Retinal pigment epithelial cell (primary cell): Measurements from ENCODE around the gene MCM9.
"Not testable (repeated sequence)": the region's sequence is repeated elsewhere in the genome, so short reads cannot be mapped to it uniquely, and the experiment has no call there.

Experiments used
- DNase-seq: peaks from one replicate; pipeline ENCODE4 v3.0.0-alpha.2; 2010; ENCODE audit warnings: low read depth
- H3K4me3 ChIP-seq: 2 replicates; pipeline ENCODE4 v1.5.1; 2011; ENCODE audit warnings: mild to moderate bottlenecking, low read length, control low read depth, moderate library complexity
- TF ChIP-seq, protein P1 (sequence below): conservative IDR thresholded peaks from 2 replicates; pipeline ENCODE4 v1.5.1; 2011; ENCODE audit warnings: low read depth, low read length, control low read depth, inconsistent platforms

The MCM9 gene

DNA sequence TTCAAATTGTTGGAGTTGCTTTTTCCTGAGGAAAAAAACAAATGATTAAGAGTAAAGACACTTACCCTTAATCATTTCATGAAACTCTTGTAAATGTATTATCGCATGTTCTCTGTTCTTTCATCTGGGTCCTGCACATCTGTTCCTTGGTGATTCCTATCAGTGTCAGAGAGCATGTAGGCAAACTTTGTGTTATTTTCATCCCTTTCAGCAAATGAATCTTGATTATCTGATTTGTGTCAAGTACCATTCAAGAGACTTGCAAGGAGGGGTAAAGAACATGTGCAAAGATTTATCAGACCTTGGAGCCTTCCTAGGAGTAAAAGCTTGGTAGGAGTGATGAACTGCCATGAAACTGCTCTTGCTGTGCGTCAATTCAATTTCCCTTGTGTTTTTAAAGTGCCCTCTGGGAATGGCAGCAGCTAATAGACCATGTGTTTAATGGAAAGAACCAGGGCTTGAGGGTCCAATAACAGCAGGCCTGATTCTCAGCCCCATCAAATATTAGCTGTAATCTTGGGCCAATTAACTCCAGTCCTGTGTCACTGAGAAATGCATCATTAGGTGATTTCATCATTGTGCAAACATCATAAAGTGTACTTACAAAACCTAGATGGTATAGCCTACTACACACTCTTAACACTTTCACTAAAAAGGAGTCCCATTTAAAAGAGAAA, 164.7 kb downstream of the MCM9 start:
- TF ChIP-seq, protein P1, sequence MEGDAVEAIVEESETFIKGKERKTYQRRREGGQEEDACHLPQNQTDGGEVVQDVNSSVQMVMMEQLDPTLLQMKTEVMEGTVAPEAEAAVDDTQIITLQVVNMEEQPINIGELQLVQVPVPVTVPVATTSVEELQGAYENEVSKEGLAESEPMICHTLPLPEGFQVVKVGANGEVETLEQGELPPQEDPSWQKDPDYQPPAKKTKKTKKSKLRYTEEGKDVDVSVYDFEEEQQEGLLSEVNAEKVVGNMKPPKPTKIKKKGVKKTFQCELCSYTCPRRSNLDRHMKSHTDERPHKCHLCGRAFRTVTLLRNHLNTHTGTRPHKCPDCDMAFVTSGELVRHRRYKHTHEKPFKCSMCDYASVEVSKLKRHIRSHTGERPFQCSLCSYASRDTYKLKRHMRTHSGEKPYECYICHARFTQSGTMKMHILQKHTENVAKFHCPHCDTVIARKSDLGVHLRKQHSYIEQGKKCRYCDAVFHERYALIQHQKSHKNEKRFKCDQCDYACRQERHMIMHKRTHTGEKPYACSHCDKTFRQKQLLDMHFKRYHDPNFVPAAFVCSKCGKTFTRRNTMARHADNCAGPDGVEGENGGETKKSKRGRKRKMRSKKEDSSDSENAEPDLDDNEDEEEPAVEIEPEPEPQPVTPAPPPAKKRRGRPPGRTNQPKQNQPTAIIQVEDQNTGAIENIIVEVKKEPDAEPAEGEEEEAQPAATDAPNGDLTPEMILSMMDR, result no peak
- no peak overlapping the region for H3K4me3 ChIP-seq
- DNase-seq, result no peak

DNA sequence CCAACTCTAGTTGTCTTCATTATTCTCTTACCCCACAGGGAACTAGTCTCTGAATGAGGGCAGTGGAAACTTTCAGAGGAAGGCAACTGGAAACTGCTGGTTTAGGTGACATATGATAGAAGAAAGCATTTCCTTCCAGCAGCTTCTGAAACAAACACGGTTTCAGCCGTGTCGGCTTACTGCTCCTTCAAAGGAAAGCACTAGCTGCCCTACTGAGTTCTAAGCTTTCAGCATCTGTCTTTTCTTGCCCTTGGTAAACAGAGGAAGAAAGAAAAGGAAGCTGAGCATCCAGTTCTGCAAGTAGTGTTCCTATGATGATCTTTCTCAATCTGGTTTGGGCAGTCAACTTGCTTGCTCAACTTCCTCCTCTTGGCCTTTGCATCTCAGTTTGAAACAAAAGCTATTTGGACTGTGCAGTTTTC, 166.0 kb downstream of the MCM9 start:
- H3K4me3 ChIP-seq, result no peak overlapping the region
- no peak for DNase-seq
- TF ChIP-seq, protein P1, result no peak

DNA sequence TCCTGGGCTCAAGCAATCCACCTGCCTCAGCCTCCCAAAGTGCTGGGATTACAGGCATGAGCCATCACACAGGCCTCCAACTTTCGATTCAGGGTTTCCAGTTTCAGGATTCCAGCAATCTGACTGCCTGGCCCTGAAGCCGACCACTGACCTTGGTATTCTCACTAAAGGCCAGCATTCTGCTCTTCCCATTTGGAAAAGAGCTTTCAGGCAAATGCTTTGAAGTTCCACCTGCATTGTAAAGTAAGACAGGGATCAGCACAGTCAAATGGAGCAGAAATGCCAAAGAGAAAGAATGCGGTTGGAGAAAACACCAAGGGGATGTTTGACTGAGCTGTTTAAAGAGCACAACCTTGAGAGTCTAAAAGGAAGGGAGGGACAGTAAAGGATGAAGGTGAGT, 166.5 kb downstream of the MCM9 start:
- no peak for DNase-seq
- TF ChIP-seq, protein P1, result no peak
- no peak overlapping the region for H3K4me3 ChIP-seq

DNA sequence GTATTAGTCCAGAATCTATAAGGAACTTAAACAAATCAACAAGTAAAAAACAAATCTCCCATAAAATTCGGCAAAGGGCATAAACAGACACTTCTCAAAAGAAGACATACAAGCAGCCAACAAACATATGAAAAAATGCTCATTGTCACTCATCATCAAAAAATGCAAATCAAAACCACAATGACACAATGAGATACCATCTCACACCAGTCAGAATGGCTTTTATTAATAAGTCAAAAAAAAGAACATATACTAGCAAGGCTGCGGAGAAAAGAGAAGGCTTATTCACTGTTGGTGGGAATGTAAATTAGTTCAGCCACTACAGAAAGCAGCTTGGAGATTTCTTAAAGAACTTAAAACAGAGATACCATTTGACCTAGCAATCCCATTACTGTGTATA, 169.6 kb downstream of the MCM9 start:
- not testable (repeated sequence) for H3K4me3 ChIP-seq, DNase-seq

DNA sequence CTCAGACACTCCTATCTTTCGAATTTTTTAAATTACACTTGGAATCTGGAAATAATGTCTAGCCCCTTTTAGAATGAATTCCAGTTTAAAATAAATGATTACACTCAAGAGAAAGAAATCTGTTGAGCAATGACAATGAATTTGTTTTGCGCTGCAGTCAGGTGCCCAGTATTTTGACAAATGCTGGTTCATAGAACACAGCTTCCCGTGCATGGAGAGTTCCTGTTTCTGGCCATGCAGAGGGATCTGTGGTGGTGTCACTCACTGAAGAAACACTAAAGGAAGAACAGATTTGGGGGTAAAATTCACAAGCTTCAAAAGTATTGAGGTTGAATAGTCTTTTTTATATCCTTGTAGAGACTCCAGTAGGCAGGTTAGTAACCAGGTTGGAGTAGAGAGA, 170.2 kb downstream of the MCM9 start:
- TF ChIP-seq, protein P1, result no peak
- no peak overlapping the region for H3K4me3 ChIP-seq
- DNase-seq, result no peak
